Measurements from ENCODE around the gene ARHGAP18.

Gene ARHGAP18

DNA sequence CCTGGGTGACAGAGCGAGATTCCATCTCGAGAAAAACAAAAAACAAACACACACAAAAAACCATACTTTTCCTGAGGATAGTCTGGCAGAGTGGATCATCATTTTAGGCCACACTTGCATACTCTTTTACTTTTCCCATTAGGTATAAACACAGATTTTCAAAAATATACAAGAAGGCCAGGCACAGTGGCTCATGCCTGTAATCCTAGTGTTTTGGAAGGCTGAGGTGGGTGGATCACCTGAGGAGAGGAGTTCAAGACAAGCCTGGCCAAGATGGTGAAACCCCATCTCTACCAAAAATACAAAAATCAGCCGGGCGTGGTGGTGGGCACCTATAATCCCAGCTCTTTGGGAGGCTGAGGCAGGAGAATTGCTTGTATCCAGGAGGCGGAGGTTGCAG lies 85.5 kb downstream of the ARHGAP18 start:
- DNase-seq (ENCODE audit: insufficient read length, low spot score) (no peak), FAIRE-seq (no peak)

DNA sequence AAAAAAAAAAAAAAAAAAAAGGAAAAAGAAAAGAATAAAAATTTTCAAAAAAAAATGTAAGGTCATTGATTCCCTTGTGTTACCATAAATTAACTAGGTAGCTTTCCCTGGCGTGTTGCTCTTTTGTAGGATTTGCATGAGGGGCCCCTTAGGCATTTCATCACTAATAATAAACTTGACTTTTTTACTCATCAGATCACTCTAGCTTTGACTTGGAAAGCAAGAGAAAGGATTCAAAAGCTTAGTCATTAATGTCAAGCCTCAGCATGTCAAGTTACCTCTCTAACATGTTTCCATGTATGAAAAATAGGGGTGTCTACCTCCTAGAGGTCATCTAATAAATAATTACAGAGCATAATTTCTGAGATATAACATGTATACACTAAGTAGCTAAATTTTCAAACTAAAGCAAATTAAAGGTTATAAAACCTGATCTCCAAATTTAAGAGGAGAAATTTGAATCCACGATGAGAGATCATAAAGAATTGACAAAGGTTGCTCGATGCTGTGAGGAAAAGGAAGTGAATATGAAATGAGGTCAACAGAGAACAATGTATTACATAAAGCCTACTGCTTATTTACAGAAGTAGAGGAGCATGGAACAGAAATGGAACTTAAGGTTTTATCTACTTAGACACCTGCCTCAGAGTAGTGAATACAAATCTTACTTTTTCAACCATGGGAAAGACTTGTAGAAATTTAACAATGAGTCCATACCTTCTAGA lies 86.8 kb downstream of the ARHGAP18 start:
- DNase-seq (ENCODE audit: insufficient read length, low spot score) (no peak), FAIRE-seq (peak; percentile 76)

DNA sequence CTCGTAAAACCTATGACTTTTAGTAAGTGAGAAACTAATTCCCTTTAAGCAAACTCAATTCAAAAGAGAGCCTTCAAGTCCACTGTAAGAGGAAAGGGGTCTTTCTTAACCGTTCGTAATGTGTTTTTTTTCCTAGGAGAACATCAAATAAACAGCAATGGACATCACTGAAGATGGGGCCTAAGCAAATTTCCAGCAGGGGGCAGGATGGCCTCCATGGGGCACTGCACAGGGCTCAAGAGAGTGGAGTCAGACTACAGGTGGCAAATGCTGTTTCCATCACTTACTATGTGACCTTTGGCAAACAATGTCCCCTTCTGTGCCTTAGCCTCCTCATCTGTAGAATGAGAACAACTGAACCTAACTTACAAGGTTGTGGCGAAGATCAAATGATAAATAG lies 88.7 kb downstream of the ARHGAP18 start:
- FAIRE-seq, result peak; percentile 65
- DNase-seq (ENCODE audit: insufficient read length, low spot score), result no peak

DNA sequence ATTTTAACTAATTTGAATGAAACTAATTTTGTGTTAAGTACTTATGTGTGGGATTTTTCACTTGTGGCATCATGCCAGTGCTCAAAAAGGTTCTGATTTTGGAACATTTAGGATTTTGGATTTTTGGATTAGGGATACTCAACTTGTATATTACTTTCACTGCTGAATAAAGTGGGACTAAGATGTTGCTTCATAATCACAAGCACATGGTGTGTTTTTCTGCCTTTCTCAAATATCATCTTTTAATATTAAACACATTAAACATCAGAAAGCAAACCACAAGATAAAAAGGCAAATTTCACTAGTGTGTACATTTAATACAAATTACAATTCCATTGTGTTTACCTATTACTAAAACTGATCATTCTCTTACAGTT lies 89.8 kb downstream of the ARHGAP18 start:
- FAIRE-seq (no peak), DNase-seq (ENCODE audit: insufficient read length, low spot score) (no peak)

DNA sequence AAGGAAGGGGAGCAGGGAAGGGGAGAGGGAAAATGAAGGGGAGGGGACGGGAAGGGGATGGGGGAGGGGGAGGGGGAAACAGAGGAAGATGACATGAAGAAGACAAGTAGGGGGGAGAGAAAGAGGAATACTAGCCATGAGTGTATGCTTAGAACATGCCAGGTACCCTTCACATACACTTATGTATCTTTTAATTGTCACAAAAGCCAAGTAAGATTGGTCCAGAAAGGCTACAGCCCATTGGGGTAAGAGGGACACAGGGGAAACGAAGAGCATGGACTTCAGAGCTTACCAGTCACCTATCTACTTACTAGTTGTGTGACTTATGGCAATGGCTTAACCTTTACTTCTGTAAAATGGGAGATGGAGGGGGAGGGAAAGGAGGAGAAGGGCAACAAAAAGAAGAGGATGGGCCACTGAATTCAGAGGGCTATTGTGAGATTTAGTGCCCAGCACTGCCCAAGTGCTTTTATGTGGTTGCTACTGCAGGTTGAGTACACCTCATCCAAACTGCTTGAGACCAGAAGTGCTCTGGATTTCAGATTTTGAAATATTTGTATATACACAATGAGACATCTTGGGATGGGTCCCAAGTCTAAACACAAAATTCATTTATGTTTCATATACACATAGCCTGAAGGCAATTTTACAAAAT lies 90.3 kb downstream of the ARHGAP18 start:
- DNase-seq (ENCODE audit: insufficient read length, low spot score) (no peak), FAIRE-seq (no peak)

DNA sequence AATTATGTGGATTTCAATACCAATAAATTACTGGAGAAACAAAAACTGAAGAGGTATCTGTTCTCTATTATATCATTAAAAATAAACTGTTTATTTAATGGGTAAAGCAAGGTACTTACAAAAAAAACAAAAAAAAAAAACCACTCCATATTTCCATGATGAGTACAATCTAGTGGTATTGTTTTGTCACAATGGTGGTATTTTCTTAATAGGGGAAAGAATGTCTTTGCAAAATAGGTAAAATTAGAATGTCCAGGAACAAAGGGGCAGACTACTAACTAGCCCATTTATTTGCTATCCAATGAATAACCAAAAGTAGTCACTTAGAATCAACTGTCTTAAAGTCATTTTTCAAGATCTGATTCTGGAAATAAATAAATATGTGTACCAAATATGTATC lies 92.0 kb downstream of the ARHGAP18 start:
- DNase-seq (ENCODE audit: insufficient read length, low spot score) (no peak), FAIRE-seq (no peak)

DNA sequence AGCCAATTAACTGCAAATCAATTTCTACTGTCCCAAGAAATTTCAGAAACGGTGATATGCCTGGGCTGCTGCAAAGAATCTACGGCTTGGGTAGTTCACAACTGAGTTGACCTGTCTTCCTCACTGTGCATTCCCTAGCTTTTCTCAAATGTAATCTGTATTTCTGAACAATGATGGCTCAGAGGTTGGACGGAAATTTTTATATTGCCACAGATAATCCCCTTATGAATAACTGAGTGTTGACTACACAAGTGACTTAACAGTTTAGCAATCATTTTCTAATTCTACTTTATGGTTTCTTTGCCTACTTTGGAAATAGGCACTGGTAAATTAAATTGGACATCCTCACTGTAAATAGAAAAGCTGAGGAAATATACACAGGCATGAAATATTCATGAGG lies 94.5 kb downstream of the ARHGAP18 start:
- DNase-seq (ENCODE audit: insufficient read length, low spot score) (no peak), FAIRE-seq (no peak)

DNA sequence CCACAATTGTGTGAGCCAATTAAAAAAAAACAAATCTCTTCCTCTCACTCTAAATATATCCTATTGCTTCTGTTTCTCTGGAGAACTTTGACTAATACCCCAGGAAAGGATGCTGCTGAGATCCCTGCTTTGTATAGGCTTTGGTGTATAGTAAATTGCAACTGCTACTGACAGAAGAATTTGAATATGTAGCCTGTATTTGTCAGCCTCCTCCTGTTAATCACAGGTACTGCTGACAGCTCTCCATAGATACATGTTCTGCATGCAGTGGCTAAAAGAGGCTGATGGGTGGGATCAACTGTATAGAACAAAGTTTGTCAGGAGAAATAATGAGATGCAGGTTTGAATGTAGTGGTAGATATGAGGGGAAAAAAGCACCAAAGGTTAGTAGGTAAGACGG lies 95.0 kb downstream of the ARHGAP18 start:
- DNase-seq (ENCODE audit: insufficient read length, low spot score) (no peak), FAIRE-seq (no peak)

DNA sequence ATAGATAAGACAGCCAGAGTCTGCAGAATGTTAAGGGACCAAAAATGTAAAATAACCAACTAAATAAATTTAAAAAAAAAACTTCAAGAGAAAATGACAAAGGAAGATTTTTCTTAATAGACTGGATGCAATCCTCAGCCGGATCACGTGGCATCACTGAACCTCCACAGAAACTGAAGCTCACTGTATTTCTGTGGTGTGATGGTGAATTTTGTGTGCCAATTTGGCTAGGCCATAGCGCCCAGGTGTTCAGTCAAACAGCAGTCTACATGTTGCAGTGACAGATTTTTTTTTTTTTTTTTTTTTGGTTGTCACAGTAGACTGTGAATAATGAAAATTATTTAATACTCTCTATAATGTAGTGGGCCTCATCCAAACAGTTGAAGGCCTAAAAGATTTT lies 95.5 kb downstream of the ARHGAP18 start:
- no peak for FAIRE-seq

DNA sequence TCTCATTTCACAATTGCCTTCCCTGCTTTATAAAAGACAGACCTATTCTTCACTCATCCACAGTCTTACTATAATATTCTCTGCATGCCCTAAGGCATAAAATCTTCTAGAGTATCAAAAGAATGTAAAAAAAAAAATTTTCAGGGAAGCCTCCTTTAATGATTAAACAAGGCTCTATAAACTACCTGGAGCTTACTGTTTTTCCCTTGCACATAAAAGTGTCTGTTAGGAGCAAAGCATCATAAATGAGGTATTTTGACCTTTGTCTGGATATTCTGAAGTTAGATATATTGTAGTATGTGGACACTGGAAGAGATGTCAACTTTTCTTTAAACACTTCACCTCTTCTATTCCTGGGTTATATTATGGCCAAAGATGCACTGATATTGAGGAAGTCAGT lies 97.5 kb downstream of the ARHGAP18 start:
- no peak for FAIRE-seq
- no peak for DNase-seq (ENCODE audit: insufficient read length, low spot score)

More for the DNA sequence above, 95.5 kb downstream of the ARHGAP18 start:
- DNase-seq (ENCODE audit: insufficient read length, low spot score), result no peak

DNA sequence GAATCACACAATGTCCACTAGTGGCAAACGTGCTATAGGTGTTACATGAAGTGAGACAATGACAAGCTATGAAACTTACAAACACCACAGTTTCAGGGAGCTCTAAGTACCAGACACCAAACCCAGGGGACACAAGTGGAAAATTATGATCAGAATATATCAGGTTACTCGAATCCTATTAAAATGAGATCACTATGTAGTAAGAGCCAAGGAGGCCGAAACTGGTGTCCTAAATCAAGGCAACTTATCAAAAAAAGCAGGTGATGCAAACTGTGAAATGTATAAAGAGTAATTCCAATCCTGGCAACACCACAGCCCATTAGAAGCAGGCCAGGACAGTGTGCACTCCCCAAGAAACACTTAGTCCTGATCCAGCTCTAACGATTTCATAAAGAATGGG lies 100.3 kb downstream of the ARHGAP18 start:
- FAIRE-seq (no peak), DNase-seq (ENCODE audit: insufficient read length, low spot score) (no peak)

DNA sequence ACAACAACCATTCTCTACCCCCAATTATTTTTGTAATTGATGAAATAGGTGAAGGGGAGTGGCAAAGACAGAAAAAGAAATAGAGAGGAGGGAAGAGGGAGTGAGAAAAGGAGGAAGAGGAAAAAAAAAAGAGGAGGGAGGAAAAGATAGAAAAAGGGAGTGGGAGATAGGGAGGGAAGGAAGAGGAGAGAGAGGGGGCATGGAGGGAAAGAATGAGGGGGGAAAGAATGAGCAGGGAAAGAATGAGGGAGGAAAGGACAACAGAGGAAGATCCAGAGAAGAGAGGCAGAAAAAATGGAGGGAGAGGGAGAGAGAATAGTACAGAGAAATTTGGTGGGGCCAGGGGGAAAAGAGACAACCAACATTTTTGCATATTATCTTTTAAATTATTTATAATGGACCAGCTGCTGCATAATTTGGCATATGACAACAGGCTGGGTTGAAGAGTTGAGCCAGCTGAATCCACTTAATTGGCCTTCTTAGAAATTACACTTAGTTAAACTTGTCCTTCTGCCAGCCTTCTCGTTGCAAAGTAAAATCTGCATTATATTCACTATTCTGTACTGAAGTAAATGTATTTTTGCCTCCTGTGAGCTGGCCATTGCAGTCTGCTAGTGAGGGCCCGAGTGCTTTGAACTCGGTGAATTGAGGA lies 101.0 kb downstream of the ARHGAP18 start:
- DNase-seq (ENCODE audit: insufficient read length, low spot score) (no peak), FAIRE-seq (no peak)

DNA sequence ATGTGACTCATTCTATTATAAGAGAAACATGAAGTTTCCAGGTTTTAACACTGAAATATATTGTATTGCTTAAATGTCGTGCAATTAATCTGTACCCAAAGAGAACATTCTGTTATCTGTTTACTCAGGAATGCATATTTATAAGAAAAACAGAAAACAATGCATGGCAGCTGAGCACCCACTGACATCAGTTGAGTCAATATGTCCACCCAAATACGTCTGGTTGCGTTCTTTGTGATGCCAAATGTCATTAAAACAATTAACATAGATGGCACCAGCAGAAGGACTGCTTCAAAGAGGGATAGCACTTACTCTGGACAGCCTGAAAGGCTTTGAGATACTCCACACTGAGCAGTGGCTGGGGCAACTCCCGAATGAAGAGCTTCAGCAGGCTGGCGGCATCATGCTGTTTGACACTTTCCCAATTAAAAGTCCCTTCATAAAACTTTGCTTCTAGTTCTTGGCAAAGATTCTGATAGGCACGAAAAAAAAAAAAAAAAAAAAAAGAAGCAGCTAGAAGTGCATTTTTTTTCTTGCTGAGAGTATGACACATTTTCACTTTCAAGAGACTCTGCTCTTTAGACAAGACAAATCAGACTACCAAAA lies 102.3 kb downstream of the ARHGAP18 start:
- DNase-seq (ENCODE audit: insufficient read length, low spot score) (no peak), FAIRE-seq (peak; percentile 75)

DNA sequence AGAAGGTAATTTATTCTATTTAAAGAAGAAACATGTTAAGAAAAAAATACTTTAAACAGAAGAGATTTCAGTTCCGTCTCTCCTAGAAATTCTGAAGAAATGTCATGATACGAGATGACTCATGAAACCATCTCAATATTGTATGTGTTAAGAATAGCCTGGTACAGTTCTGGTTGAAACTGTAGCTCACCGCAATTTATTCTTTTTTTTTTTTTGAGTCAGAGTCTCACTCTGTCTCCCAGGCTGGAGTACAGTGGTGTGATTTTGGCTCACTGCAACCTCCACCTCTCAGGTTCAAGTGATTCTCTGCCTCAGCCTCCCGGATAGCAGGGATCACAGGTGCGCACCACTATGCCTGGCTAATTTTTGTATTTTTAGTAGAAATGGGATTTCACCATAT lies 103.3 kb downstream of the ARHGAP18 start:
- no peak for DNase-seq (ENCODE audit: insufficient read length, low spot score)
- no peak for FAIRE-seq

DNA sequence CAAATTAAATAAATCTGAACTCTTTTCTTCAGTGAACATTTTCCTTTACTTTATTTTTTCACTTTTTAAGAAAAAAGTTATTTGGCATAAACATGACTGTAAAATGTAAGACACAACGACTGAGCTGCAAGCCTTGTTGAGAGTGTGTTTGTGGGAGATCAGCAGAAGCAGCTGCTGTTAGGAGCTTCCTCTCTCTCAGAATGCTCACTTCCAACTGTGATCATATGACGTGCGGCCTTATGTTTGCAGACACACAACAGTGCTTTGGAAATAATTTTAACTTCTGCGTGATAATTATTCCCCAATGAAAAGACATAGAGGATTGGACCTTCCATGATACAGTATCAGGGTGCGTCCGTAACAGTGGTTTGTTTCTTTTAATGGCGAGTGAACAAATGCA lies 104.0 kb downstream of the ARHGAP18 start:
- DNase-seq (ENCODE audit: insufficient read length, low spot score), result no peak

DNA sequence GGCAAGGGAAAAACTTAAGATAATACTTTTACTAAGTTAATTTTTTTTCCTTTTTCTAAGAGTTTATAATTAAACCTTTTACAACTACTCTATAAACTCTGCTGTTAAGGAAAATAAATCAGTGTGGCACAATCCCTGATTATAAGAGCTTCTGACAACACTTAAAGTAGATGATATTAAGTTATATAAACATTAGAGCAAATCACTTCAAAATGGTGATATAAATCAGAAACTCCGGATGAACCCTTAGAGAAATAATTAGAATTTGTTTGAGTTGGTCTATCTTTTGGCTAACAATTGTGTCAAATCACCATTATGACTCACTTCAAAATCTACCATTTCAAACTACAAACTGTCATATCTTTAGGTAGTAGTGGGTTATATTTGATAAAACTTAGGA lies 104.9 kb downstream of the ARHGAP18 start:
- DNase-seq (ENCODE audit: insufficient read length, low spot score), result no peak
- FAIRE-seq, result no peak

More for the DNA sequence above, 104.0 kb downstream of the ARHGAP18 start:
- no peak for FAIRE-seq

DNA sequence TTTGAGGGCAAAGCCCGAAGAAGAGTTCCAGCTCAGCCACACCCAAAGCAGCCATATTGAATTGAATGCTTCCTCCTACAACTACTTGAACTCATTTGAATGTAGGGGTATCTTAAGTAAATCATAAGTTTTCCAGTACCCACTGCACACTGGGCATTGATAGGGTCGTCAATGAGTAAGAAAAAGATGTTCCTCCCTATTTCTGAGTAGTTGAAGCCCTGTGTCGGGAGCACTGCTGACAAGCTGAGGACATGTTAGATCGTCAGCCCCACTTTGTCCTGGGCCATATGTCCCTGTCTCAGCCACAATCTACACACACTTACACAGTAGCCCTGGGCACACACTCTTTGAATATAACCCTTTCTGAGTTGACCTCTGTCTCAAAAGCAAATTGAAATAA lies 105.7 kb downstream of the ARHGAP18 start:
- DNase-seq (ENCODE audit: insufficient read length, low spot score), result no peak
- no peak for FAIRE-seq

DNA sequence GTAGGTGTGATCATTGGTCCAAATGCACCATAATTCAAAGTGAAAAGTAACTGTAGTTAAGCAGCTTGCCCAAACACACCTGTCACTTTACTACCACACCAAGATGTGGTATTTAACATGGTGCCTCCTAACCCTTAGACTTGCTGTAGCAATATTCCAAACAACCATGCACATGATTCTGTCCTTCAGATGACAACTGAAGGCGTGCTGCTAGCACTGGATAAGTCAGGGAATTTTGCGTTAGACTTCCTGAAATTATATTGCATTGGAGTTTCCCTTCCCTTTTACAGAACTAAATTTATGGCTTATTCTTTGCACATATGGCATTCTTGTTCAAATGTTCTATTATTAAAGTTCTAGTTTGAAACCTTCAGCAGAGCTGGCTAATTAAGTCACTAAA lies 106.2 kb downstream of the ARHGAP18 start:
- DNase-seq (ENCODE audit: insufficient read length, low spot score), result no peak

DNA sequence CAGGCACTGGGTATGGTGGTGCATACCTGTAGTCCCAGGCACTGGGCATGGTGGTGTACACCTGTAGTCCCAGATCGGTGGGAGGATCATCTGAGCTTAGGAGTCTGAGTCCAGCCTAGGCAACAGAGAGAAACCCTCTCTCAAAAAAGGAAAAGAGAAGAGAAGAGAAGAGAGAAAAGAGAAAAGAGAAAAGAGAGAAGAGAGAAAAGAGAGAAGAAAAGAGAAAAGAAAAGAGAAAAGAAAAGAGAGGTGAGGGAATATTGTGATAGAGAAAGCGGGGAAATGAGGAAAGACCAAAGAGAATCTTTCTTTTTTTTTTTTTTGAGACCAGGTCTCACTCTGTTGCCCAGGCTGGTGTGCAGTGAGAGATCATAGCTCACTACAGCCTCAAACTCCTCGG lies 108.7 kb downstream of the ARHGAP18 start:
- DNase-seq (ENCODE audit: insufficient read length, low spot score) (no peak), FAIRE-seq (no peak)

More for the DNA sequence above, 106.2 kb downstream of the ARHGAP18 start:
- FAIRE-seq, result no peak

DNA sequence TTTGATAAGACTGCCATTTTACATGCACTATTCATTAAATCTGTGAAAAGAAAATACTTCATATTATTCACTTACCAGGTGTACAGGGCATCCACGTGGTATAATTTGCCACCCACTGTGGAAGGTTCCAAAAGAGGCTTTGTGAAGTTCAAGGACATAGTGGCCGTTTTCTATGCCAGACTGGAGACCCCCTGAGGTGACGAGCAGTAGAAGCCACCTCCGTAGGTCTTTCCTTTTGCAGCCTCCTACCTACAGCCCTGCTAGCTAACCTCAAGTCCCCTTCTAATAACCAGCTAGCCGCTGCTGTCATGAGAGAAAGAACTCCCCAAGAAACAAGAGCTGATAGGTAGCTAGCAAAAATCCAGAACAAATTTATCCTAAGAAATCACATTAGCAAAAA lies 110.5 kb downstream of the ARHGAP18 start:
- FAIRE-seq, result no peak
- DNase-seq (ENCODE audit: insufficient read length, low spot score), result no peak
